Non-pigmented ciliary epithelial cell (primary cell): ENCODE results near the gene KRTAP17-1.

ENCODE experiments used
- DNase-seq: peaks from one replicate; pipeline ENCODE4 v3.0.0-alpha.2; 2010; ENCODE audit warnings: low read depth

KRTAP17-1 gene

DNA sequence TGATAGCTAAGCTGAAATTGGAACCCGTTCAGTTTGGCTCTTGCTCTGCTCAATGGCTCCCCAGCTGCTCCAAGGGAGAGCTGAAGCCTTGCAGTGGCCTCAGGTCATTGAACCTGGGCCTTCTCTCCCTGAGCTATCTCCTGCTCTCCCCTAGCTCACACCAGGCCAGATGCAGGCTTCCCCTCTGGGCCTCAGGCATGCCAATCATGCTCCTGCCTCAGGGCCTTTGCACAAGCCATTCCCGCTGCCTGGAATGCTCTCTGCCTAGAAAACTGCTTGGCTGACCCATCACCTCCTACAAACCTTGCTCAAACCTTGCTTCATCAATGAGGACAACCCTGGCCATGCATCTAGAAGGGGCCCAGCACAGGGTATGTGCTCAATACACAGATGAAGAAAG is 16.7 kb upstream of the KRTAP17-1 start:
- no peak for DNase-seq

DNA sequence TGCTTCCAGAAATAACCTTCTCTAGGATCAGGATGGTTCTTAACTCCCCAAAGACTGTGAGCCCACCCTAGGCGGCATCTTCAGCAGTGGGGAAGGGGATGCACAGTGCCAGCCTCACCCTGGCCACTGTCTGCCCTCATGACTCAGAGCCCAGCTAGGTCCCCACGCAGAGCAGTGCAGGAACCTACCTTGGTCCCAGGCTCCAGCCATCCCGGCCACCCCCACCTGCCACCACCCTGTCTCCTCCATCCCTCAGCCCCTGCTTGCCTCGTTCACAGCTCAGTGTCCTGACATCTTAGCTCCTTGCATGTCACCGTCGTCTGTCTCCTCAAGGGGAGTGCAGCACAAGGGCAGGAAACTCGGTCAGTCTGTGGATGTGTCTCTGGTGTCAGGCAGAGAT is 16.1 kb upstream of the KRTAP17-1 start:
- no peak for DNase-seq

DNA sequence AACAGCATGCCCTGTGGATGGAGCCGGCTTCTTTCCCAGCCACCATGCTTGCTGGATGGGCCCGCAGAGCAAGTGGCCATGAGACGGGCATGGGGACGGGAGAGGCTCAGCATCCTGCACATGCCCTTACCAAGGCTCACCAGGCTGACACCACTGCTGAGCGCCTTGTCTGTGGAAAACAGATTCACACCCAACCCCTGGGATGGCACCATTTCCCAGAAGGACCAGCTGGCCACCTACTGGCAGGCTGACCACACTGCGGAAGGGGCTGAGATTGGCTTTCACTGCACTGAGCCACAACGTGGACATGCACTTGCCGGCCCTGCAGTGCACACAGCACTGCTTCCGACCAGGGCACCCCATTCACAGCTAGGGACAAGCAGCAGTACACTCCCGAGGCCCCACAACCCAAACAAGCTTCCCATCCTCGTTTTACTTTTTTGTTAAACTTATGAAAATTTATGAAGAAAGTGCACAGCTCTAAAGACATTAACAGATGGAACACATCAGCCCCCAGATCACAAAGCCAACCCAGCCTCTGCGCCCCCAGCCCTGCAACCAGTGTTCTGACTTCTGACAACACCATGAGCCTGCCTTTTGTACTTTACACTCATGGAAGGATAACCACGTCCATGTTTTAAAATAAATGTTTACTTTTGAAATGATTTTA is 13.9 kb upstream of the KRTAP17-1 start:
- DNase-seq = peak; percentile 17

DNA sequence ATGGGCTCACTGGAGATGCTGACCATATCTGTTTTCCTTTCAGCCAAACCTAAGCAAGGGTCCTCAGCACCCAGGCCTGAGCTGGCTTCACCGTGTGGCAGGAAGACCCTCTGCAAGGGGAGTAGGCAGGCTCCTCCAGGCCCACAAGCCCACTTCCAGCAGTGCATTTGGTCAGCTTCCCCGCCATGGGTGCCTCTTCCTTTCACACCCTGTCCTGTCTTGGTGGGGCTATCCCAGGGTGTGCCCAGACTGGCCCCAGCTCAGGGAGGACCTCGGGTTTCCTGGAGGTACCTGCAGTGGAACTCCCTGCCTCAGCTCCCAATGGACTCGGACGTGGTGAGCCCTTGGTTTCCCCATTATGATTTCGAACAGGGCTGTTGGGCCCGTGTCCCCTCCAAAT is 12.7 kb upstream of the KRTAP17-1 start:
- DNase-seq = no peak

DNA sequence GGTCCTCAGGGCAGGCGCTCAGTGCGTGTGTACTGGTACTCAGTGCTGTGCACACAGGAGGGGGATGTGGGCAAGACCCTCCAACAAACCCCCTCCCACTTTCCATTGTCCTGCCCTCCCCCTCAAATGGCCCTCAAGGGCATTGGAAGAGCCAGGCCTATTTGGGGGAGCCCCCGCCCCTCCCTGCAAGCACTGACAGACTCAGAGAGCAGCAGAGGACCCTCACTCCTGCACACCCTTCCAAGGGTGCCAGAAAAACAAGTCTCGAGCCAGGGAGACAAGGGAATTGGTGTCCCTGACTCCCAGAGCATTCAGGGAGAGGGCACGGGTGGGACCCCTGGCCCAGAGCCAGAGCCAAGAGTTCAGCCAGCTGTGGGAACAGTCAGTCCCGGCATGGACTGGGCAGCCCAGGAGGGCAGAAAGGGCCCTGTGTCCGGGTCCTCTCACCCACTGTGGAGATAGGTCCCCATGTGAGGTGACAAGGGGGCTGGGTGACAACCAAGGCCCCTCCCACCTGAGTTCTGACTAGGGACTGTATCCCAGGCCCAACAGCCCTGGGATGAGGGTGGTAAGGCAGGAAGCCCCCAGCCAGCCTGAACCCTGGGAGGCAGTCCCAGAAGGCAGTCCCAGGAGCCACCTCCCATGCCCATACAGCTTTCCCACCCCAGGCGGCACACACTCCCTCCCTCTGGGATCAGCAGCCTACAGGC is 12.1 kb upstream of the KRTAP17-1 start:
- DNase-seq = no peak

DNA sequence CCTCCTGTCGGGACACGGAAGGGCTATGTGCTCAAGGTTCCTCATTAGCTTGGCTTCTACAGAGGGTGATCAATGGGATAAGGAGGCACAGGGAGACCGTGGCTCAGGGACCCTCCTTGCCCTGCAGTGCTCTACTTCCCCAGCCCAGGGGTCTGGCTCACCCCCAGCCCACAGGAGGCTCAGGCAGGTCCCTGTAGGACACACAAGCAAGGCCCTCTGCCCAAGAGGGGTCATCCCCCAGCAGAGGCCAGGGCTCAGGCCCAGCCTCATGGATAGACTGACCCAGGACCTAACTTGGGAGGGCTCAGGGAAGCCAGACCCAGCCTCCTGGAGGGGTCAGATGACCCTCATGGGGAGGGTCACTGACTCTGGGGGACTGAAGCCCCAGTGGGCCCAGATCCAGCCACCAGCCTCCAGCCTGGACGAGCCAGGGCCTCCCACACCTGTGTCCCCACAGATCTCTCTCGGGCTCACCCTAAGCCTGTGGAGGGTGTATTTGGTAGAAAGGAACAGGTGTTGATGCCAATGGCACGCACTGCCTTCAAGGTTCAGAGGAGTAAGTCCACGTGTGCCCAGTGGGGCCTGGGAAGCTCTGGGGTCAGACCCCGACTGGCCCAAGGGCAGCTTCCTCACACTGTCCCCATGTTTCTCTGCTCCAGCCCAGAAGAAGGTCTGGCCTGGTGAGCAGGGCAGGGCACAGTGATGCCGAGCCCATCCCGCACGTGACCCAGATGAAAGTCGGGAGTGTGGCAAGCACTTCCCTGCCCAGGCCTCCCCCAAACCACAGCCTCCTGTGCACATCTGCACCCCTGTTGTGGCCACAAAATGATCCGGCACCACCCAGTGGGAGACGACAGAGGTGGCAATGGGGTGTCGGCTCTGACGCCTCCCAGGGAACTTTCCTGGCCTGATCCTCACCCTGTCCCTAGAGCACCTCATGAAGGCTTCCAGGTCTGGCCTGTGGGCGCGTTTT is 10.9 kb upstream of the KRTAP17-1 start:
- no peak for DNase-seq

DNA sequence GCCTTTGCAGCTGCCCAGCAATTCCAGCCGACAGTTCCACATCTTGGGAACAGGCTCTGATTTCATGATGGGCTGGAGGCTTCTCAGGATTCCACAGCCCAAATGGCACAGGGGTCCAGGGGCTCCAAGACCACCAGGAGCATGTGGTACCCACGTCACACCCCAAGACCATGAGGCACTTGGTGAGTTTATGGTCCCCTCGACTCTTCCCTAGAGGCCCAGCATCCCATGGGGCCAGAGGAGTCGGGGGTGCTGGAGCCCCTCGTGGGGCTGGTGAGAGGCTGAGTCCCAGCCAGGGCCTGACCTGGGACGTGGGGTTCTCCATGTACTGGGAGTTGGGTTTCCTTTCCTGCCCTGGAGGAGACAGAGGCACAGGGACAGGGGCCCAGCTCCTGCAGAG is 10.1 kb upstream of the KRTAP17-1 start:
- no peak for DNase-seq

DNA sequence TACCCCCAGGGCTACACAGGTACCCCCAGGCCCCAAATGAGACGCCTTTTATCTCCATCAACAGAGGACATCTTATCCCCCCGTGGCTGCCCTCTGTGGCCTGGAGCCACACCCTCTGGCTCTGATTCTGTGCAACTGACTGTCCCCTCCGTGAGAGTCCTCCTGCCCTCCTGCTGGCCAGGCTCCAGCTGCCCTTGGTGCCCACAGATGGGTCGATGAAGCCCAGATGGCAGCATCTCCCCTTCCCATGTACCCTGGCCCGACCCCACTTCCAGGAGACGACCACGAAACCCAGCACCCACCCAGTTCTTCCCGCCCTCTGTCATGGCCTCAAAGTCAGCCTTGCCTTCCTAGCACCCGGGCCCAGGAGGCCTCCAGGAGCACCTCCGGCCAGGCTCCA is 9.6 kb upstream of the KRTAP17-1 start:
- no peak for DNase-seq

DNA sequence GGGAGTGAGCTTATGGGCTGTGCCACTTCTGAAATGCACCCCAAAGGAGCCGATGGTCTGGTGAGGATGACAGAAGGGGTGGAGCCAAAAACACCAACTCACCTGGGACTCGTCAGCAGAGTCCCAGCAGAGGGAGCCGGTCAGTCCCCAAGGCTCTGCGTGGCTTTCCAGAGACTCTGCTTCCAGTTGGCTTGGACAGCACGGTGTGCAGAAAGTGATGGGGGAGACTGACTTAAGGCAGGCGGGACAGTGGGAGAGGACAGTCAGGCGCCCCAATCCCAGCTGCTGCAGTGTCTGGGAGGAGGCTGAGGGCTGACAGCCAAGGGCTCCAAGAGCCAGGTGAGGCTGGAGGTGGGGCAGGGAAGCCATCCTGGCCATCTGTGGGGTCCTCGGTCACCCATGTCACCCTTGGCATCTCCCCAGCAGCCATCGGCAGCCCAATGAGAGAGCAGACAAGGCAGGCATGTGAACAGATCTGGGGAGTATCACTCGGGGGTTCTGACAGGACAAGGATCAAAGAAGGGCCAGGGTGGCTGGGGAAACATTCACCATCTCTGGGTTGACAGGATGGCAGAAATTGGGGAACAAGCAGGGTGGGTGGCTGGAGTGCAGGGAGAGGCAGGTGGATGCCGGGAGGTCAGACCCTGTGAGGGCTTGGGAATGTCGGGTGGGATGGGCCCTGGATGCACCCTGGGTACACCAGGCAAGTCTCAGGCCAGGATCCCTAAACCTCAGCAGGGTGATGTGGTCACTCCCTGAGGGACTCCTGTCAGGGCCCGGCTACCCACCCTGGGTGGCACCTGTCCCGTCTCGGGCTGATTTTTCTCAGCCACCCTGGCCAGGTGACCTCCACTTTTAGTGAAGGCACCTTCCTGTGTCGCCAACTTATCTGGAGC is 8.9 kb upstream of the KRTAP17-1 start:
- no peak for DNase-seq

DNA sequence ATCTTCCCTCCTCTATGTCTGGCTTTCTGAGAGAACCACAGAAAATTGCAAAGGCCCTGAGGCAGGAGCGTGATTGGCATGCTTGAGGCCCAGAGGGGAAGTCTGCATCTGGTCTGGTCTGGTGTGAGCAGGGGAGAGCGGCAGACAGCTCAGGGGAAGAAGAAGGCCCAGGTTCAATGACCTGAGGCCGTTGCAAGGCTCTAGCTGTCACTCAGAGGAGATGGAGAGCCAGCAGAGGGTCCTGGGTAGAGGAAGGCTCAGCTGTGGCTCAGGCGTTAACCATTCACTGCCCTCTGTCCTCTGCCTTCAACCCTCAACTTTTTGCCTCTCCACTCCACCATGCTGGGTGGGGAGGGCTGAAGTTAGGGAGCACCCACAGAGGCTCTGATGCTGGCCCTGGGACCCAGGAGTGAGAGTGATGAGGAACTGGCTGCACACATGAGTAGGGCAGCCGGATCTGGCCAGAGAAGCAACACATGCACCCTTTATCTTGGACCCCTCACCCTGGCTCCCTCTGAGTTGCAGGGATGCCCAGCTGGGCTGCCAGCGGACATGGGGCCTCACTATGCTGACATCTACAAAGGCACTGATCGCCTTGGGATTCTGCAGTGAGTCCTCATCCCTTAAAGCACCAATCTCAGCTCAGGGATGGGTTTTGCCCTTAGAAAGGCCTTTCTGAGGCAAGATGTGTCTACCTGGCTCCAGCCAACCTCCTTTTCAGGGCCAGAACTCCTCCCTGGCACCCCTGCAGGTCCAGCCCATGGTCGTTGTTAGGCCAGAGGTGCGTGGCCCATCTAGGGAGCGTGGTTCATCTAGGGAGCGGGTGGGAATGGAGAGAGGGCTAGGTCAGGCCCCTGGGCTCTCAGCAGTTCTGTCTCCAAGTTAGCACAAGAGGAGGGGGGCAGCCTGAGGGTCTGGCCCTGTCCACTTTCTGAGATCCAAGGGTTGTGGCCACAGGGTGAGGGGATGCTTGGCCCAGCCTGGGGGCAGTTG is 7.7 kb upstream of the KRTAP17-1 start:
- no peak for DNase-seq

DNA sequence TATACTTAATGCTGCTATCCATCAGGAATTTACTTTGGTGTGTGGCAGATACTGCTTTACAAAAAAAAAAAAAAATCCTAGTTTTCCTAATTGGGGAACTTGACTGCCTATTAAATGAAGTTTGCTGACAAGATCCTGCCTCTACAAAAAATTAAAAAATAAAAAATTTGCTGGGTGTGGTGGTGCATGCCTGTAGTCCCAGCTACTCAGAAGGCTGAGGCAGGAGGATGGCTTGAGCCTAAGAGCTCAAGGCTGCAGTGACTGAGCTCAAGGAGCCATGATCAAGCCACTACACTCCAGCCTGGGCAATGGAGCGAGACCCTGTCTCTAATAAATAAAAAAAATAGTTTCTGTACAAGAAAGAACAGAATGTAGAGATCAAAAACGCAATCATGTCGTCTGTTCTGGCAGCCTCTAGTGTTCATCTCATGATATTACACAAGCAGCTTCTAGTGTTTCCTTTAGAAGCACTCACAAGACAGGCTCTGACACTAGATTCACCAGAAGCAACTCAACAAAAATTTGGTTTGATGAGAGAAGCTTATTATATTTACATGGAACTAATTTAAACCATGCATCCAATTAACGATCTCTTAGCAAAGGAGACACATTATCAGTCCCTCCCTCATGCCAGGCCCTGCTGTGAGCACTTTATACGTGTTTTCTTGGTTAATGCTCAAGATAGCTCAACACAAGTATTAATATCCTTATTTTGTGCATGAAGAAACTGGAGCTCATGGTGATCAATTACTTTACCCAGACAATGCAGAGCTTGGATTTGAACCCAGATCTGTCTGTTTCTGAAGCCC is 6.8 kb upstream of the KRTAP17-1 start:
- DNase-seq = peak; percentile 35

DNA sequence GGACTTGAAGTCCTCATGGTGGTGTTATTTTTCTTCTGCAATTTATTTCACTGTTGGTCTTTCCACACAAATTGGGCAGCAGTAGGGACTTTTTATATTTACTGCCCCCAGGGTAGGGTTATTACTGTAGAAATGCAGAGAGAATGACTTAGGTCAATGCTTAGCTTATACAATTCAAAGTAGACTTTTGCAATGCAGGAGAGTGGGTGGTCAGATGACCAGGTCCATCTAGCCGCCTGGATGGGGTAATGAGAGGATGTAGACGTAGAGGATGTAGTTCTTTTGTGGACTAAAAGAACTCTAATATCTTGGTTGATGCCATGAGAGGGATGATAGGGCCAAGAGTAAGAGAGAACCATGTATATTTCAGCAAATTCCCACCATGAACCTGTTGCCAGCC is 2.7 kb upstream of the KRTAP17-1 start:
- no peak for DNase-seq

DNA sequence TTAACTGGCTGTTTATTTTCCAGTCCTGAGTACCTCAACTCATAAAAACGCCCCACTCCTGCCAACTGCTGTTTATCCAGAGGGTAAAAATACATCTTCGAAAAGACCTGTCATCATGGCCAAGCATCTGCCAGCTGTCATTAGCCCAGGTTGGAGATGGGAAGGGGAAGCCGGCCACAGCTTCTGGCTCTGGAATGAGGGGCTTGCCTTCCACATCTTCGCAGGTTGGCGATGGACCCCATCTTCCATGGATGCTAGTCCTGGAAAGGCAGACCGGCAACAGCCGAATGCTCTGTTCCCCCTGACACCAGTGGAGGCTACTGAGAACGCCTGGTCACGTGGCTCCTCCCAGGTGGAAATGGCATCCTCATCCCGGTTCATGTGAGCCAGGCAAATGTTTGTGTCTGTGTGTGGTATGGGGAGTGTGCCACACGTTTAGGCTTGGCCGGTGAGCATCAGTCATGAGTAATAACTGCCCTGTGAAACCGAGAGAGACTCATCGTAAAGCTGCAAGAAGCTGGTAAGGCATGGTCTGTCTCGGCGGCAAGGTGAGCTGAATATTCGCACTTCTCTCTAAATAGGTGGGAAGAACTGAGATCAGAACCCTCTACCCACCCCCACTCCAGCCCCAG is 420 bp upstream of the KRTAP17-1 start:
- DNase-seq = no peak

DNA sequence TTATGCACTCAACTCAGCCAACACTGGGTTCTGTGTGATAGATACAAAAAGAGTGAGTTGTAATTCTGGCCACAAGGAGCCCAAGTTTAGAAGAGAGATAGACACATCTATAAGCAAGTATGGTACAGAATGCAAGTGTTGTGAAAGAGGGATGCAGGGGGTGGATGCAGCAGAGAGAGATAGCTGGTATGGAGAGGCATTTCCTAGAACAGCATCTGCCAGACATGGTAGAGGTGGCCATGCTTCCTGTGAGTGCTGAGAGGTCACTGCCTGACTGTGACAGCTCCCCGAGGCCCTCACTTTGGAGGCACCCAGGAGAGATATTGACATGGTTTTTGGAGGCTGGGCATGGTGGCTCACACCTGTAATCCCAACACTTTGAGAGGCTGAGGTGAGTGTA is 4.4 kb downstream of the KRTAP17-1 start:
- DNase-seq = no peak

DNA sequence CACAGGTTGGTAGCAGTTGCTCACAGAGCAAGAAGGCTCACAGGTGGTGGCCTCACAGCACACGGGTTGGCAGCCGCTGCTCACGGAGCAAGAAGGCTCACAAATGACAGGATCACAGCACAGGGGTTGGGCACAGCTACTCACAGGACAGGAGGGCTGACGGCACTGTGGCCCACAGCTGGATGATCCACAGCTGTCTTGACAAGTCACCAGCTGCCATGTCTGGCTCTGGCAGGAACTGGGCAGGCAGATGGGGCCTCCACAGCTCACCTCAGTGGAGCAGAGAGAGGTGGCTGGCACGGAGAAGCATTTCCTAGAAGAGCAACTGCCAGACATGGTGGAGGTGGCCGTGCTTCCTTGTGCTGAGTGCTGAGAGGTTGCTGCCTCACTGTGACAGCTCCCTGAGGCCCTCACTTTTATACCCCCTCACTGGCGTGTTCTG is 6.6 kb downstream of the KRTAP17-1 start, which contains the start of gene KRTAP16-1:
TSS of gene KRTAP16-1 (minus strand) at position 392 of the 442 bp plus-strand sequence. CDS start at position 336, 56 bp downstream.
- DNase-seq = no peak

DNA sequence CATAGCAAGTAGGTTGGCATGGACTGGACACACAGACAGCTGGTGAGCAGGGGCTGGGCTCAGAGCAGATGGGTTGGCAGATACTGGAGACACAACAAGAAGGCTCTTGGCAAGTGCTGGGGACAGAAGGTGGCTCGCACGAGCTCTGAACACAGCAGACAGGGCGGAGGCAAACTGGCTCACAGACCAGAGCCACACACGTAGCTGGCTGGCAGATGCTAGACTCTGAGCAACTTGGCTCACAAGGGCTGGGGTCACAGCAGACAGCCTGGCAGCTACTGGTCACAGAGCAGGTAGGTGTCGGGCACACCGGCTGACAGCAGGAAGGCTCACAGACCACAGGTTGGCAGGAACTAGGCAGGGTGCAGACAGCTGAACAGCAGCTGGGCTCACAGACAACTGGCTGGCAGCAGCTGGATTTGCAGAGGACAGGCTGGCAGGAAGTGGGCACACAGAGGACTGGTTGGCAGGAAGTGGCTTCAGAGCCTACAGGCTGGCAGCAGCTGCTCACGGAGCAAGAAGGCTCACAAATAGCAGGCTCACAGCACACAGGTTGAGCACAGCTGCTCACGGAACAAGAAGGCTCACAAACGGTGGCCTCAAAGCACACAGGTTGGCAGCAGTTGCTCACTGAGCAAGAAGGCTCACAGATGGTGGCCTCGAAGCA is 7.1 kb downstream of the KRTAP17-1 start:
- DNase-seq = no peak

DNA sequence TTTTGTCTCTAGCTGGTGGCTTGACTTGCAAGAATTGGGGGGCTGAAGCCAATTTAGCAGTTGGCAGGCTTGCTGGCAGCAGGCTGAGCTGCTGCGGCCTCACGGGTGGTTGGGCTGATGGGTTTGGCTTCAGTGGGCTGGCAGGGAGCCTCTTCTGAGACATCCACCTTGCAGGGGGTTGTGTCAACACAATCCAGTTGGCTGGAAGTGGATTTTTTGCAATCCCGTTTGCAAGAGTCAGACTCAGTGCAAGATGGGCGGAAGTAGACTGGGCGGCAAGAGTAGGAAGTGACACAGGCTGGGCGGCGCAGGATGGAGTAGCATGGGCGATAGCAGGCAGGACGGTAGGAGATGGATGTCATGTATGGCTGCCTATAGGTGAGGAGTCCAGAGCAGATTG is 7.9 kb downstream of the KRTAP17-1 start:
- DNase-seq = peak; percentile 5

DNA sequence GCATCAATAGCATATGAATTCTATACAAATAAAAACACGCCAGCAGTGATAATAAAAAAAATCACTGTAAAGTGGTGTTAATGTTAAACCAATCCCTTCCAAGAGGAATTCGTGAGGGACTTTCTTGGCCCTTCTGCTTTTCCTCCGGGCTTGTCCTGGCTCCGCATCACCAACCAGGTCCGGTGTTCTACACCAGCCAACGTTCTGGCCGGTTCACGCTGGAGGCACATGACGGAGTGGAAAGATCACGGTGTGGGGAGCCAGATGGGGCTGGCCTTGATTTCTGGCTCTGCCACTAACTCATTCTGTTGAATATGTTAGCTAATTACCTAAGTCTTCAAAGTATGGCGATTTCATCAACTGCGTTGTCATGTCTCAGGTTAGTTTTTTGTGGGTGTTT is 11.4 kb downstream of the KRTAP17-1 start:
- DNase-seq = no peak
